DMS 273 treated with DMSO at 0.1 percent for 48 hours (cell line): ENCODE data around the gene NCOA6.
"Not testable (repeated sequence)": the region's sequence is repeated elsewhere in the genome, so short reads cannot be mapped to it uniquely, and the experiment has no call there.

Experiments
- DNase-seq: peaks from one replicate; lab custom pipeline; 2025; lab: John Stamatoyannopoulos, UW

The NCOA6 gene

GRCh38 chr20:34719242-34720017, 106.0 kb downstream of the NCOA6 start:
- DNase-seq = not testable (repeated sequence)

DNA sequence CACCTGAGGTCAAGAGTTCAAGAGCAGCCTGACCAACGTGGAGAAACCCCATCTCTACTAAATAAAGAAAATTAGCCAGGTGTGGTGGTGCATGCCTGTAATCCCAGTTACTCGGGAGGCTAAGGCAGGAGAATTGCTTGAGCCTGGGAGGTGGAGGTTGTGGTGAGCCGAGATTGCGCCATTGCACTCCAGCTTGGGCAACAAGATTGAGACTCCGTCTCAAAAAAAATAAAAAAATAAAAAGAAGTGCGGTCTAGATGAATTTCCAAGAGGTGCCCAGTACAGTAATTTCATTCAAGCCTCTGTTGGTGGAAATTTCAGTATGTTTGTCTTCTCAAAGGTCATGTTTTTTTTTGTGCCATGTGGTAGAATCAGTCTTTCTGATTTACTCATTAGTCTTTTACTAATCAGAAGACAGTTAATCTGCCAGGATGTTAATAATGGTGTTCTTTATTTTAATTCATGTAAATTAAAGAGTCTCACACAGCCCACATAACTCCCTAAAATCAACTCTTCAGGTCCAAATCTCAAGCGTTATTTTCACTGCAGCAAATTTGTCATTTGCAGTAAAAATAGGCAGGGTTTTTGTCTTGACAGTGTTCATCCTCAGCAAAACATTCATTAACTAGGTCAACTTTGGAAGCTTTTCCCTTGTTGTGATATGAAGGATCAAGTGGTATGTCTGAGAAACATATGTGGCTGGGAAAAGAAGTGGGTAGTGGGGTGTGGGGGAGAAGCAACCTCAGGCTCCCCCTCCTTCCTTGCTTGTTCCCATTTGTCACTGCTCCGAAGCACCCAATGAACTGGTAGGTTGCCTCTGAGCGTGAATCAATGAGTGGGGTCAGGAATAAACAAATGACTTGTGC, 108.0 kb downstream of the NCOA6 start:
- DNase-seq = no peak

- DNase-seq = no peak
Observed at GRCh38 chr20:34716921-34717229, 108.6 kb downstream of the NCOA6 start.

GRCh38 chr20:34715384-34715783, 110.1 kb downstream of the NCOA6 start:
- DNase-seq = no peak

- not testable (repeated sequence) for DNase-seq
Observed at GRCh38 chr20:34713944-34714515, 111.4 kb downstream of the NCOA6 start.

DNA sequence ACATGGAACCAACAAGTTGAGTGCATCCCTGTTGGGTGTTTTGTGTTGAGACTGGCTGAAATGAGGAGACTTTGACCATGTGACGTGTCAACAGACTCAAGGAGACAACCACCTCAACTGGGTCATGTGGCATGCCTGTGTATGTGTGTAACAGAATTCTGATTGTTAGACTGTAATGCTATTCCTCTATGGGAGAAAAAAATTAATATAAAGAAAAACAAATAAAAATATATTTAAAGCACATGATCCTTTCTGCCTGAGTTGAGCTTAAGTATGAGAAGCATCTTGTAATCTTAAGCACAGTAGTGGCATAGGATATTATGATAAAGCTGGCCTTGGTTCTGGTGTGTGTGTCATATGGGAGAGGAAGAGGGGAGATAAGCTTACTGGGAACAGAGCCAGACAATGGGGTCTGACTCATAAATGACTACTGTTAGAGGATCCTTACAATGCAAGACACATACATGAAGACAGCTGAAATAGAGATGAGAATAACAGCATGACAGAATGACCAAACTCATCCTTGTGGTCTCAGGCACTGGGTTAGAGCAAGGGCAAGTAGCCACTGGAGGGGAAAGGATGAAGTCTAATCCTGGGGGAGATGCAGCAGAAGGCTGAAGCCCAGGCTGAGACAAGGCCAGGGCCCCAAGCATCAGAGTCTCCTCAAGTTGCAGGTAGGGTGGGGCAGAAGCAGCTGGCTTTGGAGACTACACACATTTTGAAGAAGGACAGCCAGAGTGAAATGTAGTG, 112.1 kb downstream of the NCOA6 start:
- peak; percentile 70 for DNase-seq

GRCh38 chr20:34712525-34713192, 112.8 kb downstream of the NCOA6 start:
- DNase-seq = no peak

DNA sequence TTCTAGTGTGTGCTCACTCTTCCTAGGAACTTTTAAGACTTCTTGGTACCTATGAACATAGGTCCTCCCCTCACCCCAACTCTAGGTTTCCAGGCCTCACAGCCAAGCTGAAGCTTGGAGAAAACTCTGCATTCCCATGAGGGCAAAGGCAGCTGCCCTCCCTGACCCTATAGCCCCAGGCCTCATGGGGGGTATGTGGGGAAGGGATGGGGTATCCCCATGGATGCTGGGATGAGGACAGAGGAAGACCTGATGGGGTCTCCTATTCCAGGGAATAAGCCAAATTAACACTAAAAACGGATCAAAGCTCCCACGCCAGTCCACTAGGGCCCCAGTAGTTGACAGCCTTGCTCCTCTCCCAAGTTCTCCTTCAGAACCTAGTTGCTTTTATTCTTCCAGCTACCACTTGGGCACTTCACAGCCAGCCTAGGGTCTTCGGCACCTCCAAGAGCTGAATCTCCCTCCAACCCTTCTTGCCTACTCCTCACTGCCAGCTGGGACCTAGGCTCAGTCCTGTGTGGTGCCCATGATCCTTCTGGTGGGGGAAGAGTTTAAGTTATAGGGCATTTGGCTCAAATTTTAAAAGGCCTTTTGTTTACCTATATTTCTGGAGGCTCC, 113.5 kb downstream of the NCOA6 start:
- no peak for DNase-seq

- DNase-seq = no peak
Observed at GRCh38 chr20:34710861-34711574, 114.4 kb downstream of the NCOA6 start.

DNA sequence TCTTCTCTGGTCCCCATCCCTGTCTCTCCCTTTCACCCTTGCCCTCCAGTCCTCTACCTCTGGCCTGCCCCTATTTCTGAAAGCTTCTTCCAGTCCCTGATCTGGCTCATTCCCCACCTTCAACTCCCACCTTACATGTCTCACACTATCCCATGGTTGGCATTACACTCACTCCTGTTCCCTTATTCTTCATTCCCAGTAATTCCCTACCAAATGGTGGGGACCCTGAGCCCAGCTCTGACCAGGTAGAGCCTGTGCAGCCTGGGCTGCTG, 114.9 kb downstream of the NCOA6 start:
- no peak for DNase-seq

DNA sequence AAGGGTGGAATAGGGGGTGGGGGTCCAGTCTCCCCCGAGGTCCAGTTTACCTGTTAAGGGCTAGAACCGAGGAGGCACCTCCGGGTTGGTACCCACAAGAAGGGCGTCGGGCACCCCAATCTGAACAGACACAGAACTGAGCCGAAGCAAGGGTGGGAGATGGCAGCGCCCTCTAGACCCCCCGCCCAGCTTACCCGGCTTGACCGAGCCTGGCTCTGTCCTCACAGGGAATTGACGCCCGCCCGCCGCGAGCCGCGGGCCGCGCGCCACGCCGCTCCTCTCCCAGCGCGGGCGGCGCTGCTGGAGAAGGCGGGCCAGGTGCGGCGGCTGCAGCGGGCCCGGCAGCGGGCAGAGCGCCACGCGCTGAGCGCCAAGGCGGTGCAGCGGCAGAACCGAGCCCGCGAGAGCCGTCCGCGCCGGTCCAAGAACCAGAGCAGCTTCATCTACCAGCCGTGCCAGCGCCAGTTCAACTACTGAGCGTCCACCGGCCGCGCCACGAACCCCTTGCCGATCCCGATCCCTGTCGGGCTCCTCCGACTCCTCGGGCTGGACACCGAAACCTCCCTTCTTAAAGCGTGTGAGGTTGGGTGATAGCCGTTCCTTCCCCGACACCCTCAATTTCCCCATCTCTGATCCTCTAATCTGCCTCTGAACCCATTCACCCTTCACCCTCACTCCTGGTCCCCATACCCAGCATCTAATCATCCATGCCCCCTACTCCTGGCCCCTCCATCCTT, 115.5 kb downstream of the NCOA6 start:
- peak; percentile 43 for DNase-seq

DNA sequence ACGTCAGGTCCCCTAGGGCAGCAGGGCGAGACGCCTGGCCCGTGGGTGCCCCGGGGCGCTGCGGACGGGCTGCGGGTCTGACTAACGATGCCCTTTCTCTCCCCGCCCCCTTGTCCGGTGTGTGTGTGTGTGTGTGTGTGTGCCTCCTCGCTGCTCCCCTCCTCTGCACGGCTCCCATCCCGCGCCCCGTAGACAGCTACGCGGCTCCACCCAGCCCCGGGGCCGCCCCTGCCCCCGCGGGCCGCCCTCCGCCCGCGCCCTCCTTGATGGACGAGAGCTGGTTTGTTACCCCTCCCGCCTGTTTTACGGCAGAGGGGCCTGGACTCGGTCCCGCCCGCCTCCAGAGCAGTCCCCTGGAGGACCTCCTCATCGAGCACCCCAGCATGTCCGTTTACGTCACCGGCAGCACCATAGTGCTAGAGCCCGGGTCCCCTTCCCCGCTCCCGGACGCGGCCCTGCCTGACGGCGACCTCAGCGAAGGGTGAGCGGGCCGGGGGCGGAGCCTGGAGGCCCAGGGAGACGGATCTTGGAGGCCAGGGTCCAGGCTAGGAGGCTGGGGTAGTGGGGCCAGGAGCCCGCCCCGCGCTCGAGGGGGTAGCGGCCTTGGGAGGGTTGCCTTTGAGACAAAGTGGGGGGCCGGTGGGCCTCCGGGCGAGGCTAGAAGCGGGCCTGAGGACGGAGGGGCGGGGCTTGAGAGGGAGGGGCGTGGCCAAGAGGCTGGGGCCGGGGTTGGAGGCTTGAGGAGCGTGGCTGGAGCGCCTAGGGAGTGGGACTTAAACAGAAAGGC, 116.2 kb downstream of the NCOA6 start:
- peak; percentile 47 for DNase-seq

- DNase-seq = no peak
Observed at GRCh38 chr20:34708621-34709043, 116.8 kb downstream of the NCOA6 start.

DNA sequence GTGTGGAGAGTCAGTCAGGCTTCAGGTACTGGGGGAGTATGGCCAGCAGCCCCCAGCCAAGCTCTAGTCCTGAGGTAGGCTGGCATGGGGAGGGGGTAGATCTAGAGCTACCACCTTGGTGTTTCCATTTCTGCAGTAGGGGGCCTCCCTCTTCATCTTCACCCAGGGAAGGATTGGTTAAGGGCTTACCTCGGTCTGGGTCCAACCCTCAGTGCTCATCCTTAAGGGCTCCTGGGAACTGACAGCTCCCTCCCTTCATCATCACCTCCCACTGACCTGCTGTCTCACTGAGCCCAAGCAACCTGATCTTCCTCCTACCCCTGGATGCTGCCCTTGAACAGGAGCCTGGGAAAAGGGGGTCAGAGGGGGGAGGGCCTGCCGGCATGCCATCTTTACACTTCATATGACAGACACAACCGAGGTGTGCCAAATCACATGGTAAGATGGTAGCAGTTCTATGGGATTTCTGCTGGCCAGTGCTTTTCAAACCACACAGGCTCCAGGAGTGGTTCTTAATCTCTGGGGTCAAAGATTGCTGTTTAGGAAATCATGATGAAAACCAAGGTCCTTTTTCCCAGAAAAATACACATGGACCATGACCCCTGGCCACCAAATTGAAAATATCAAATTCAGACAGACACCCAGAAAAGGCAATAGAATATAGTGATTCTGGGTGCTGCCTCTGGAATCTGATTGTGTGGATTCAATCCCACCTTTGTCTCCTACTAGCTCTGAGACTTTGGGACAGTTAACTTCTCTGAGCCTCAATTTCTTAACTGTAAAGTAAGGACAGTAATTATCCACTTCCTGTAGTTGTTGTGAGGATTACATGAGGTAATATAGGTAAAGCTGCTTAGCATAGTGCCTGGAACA, 118.3 kb downstream of the NCOA6 start:
- no peak for DNase-seq

GRCh38 chr20:34706302-34706875, 119.1 kb downstream of the NCOA6 start:
- DNase-seq = no peak

- DNase-seq = no peak
Observed at GRCh38 chr20:34705397-34706301, 119.8 kb downstream of the NCOA6 start.

GRCh38 chr20:34705008-34705396, 120.4 kb downstream of the NCOA6 start:
- no peak for DNase-seq
